Smooth muscle cell (in vitro differentiated cells): ENCODE results near the gene DDX1. TPM values are rescaled to one million over a fixed set of nuclear protein-coding genes. Genes with fewer than 3 reads are reported as not detected.

ENCODE experiments used
- DNase-seq: peaks from one replicate; lab custom pipeline; 2025; ENCODE audit not compliant: unreplicated experiment; lab: John Stamatoyannopoulos, UW
- H2AFZ ChIP-seq: fragments of 200-600 bp; sonication (generic); 2 replicates; pipeline ENCODE4 v1.6.0; 2016; ENCODE audit warnings: antibody characterized with exemption, low read depth, mild to moderate bottlenecking
- H3F3A ChIP-seq: fragments of 200-600 bp; sonication (generic); 2 replicates; pipeline ENCODE4 v1.6.0; 2017; ENCODE audit warnings: antibody characterized with exemption, low read depth
- H3K27ac ChIP-seq: fragments of 200-600 bp; sonication (generic); 2 replicates; pipeline ENCODE4 v1.5.1; 2016; ENCODE audit warnings: low read depth, mild to moderate bottlenecking
- H3K27me3 ChIP-seq: fragments of 200-600 bp; sonication (generic); 2 replicates; pipeline ENCODE4 v1.6.1; 2016; ENCODE audit warnings: low read depth, mild to moderate bottlenecking
- H3K36me3 ChIP-seq: fragments of 200-600 bp; sonication (generic); 2 replicates; pipeline ENCODE4 v1.5.1; 2016; ENCODE audit warnings: low read depth
- H3K4me1 ChIP-seq: fragments of 200-600 bp; sonication (generic); 2 replicates; pipeline ENCODE4 v1.5.1; 2016; ENCODE audit warnings: low read depth
- H3K4me2 ChIP-seq: fragments of 200-600 bp; sonication (generic); 2 replicates; pipeline ENCODE4 v1.6.0; 2016; ENCODE audit warnings: mild to moderate bottlenecking
- H3K4me3 ChIP-seq: fragments of 200-600 bp; sonication (generic); 2 replicates; pipeline ENCODE4 v1.5.1; 2016; ENCODE audit warnings: mild to moderate bottlenecking
- H3K79me2 ChIP-seq: fragments of 200-600 bp; sonication (generic); 2 replicates; pipeline ENCODE4 v1.6.0; 2016; ENCODE audit warnings: low read depth, mild to moderate bottlenecking
- H3K9ac ChIP-seq: fragments of 200-600 bp; sonication (generic); 2 replicates; pipeline ENCODE4 v1.6.0; 2016; ENCODE audit warnings: low read depth
- H3K9me3 ChIP-seq: fragments of 200-600 bp; sonication (generic); replicated peaks from 2 replicates; pipeline ENCODE4 v1.5.1; 2016; ENCODE audit warnings: low read depth
- H4K20me1 ChIP-seq: fragments of 200-600 bp; sonication (generic); 2 replicates; pipeline ENCODE4 v1.6.0; 2016; ENCODE audit warnings: low read depth
- WGBS: methylation state at CpG from one replicate; pipeline ENCODE4 v1.1.7; 2016; ENCODE audit warnings: low lambda C conversion rate; 5-methylcytosine and 5-hydroxymethylcytosine counted together
- polyA plus RNA-seq: library from polyadenylated mRNA; unstranded; fragments of >200 nt; fragmentation: Nextera tagmentation; extraction: Ambion mirVana; gene quantifications from 2 replicates; pipeline ENCODE4 v1.2.1, GENCODE V29; 2016
- total RNA-seq: library from RNA; depleted of rRNA; stranded (reverse); fragments of >200 nt; gene quantifications from 2 replicates; pipeline ENCODE4 v1.2.3, GENCODE V29; 2014
- TF ChIP-seq, protein P1 (sequence below): fragments of 200-600 bp; sonication (generic); IDR thresholded peaks from 2 replicates; pipeline ENCODE4 v1.5.1; 2017; ENCODE audit warnings: borderline replicate concordance, mild to moderate bottlenecking, antibody characterized with exemption; ENCODE audit not compliant: insufficient read depth, poor library complexity, severe bottlenecking

The DDX1 gene
- total and polyA plus RNA-seq, 2 experiments from 2014 or later, result 71.3 to 78.7 TPM

DNA sequence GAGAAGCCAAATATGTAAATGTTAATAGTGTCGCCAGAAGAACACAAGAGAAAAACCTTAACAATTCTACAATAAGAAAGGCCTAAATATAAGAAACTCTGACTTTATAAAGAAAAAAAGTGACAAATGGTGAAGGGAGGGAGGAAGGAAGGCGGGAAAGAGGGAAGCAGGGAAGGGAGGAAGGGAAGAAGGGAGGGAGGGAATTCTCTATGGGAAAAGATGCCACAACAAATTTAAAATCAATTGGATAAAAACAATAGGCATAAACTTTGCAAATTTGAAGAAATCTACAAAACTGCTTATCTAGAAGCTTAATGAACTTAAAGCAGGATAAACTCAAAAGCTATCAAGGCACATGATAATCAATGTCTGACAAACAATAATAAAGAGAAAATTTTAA is 47.4 kb upstream of the DDX1 start:
- H3K36me3 ChIP-seq, result peaks cover 20% of the 10 kb centered on the region
- H3K27ac ChIP-seq, result no peak overlapping the region
- WGBS, result 90% methylated on average over 2 of the region's 2 CpGs
- H3K79me2 ChIP-seq, result peaks cover 36% of the 10 kb centered on the region
- no peak for DNase-seq
- no peaks in the 10 kb centered on the region for H3K27me3 ChIP-seq
- no peak overlapping the region for H3K4me2 ChIP-seq
- H2AFZ ChIP-seq, result no peak overlapping the region
- no peaks in the 10 kb centered on the region for H3K9me3 ChIP-seq
- no peak overlapping the region for H3K4me3 ChIP-seq
- TF ChIP-seq, protein P1, sequence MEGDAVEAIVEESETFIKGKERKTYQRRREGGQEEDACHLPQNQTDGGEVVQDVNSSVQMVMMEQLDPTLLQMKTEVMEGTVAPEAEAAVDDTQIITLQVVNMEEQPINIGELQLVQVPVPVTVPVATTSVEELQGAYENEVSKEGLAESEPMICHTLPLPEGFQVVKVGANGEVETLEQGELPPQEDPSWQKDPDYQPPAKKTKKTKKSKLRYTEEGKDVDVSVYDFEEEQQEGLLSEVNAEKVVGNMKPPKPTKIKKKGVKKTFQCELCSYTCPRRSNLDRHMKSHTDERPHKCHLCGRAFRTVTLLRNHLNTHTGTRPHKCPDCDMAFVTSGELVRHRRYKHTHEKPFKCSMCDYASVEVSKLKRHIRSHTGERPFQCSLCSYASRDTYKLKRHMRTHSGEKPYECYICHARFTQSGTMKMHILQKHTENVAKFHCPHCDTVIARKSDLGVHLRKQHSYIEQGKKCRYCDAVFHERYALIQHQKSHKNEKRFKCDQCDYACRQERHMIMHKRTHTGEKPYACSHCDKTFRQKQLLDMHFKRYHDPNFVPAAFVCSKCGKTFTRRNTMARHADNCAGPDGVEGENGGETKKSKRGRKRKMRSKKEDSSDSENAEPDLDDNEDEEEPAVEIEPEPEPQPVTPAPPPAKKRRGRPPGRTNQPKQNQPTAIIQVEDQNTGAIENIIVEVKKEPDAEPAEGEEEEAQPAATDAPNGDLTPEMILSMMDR, result no peak
- peaks cover 6% of the 10 kb centered on the region for H3K4me1 ChIP-seq
- peaks cover 55% of the 10 kb centered on the region for H4K20me1 ChIP-seq
- no peak overlapping the region for H3K9ac ChIP-seq
- H3F3A ChIP-seq, result no peaks in the 10 kb centered on the region

DNA sequence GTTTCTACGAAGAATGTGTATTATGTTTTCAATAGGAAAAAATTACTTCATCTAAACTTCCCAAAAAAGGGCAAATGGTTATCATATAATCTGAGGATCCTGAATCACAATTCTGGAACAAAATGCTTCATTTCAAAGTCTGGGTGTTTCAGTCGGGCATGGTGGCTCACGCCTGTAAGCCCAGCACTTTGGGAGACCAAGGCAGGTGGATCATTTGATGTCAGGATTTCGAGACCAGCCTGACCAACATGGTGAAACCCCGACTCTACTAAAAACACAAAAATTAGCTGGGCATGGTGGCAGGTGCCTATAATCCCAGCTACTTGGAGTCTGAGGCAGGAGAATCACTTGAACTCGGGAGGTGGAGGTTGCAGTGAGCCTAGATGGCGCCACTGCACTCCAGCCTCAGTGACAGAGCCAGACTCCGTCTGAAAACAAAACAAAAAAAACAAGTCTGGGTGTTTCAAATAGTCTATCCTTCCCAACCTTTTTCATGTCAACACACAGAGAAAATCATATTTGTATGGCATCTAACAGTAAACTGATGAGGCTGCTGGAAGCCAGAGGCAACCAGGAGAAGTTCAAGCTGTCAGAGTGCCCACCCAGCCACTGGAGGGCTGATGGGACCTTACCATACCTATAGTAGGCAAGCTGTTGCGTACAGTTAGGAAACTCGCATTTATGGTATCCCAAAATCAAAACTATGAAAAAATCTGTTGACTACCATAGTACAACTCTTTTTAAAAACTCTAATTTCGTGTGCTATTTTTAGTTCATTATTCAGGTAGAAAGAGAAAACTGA is 45.2 kb upstream of the DDX1 start:
- Histone ChIP-seq H3K4me1 (peaks cover 6% of the 10 kb centered on the region), H2AFZ (no peak overlapping the region), H3K36me3 (peaks cover 16% of the 10 kb centered on the region), H3K4me2 (no peak overlapping the region), H3K4me3 (no peak overlapping the region), H3K27ac (no peak overlapping the region), H3K27me3 (no peaks in the 10 kb centered on the region), H3F3A (no peaks in the 10 kb centered on the region), H4K20me1 (peaks cover 42% of the 10 kb centered on the region), H3K9ac (no peak overlapping the region), H3K9me3 (no peaks in the 10 kb centered on the region), H3K79me2 (peaks cover 35% of the 10 kb centered on the region)
- TF ChIP-seq, protein P1, result no peak
- WGBS, result 85% methylated on average over 11 of the region's 11 CpGs
- DNase-seq, result no peak

DNA sequence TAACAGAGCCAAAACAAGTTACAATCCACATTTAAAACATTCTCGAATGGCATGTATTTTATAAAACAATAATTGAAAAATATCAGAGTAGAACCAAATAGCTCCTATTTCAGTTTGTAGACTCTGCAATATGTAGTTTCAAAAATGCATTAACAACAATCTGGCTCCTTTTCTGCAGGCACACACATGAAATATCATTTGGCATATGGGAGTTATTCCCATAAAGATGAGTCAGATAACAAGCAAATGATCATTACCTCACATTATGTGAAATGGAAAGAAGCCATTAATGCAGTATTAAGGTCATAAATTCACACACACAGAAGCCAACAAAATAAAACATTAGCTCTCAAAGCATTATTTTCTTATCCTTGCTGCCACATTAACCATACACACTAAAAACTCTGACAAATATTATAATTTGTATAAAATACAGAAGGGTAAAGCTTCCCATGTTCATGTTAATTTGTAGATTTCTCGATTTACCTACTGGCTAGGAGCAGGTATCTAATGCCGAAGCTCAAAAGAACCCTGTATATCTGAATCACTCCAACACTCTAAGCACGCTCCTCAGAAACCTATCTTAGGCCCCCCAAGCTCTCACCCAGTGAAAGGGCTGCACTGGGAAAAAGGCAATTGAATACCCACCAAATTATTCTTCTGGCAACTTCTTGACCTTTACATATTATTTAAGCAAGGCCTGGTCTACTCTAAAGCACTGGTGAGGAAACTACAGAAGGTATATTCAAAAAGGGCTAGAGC is 44.4 kb upstream of the DDX1 start:
- peaks cover 16% of the 10 kb centered on the region for H3K36me3 ChIP-seq
- no peak overlapping the region for H2AFZ ChIP-seq
- peaks cover 42% of the 10 kb centered on the region for H4K20me1 ChIP-seq
- H3F3A ChIP-seq, result no peaks in the 10 kb centered on the region
- TF ChIP-seq, protein P1, result no peak
- no peak for DNase-seq
- H3K27me3 ChIP-seq, result no peaks in the 10 kb centered on the region
- H3K4me2 ChIP-seq, result no peak overlapping the region
- peaks cover 35% of the 10 kb centered on the region for H3K79me2 ChIP-seq
- H3K27ac ChIP-seq, result no peak overlapping the region
- H3K4me3 ChIP-seq, result no peak overlapping the region
- peaks cover 6% of the 10 kb centered on the region for H3K4me1 ChIP-seq
- H3K9ac ChIP-seq, result no peak overlapping the region
- H3K9me3 ChIP-seq, result no peaks in the 10 kb centered on the region
- over 99% methylated on average over 4 of the region's 4 CpGs for WGBS
